Neuronal stem cell (in vitro differentiated cells): ENCODE results near the gene LMTK2.

Experiments used
- DNase-seq: peaks from one replicate; pipeline ENCODE4 v3.0.0-alpha.2; 2013; ENCODE audit warnings: low spot score
- H2AFZ ChIP-seq: one replicate; pipeline ENCODE4 v1.6.1; 2013; ENCODE audit warnings: mild to moderate bottlenecking, low read length, inconsistent platforms
- H2AK5ac ChIP-seq: 2 replicates; pipeline ENCODE4 v1.6.1; 2013; ENCODE audit warnings: low read depth, mild to moderate bottlenecking, inconsistent platforms, low read length, moderate library complexity, mixed read lengths
- H2BK120ac ChIP-seq: 2 replicates; pipeline ENCODE4 v1.6.1; 2013; ENCODE audit warnings: low read depth, mild to moderate bottlenecking, inconsistent platforms, low read length, moderate library complexity, mixed read lengths
- H2BK12ac ChIP-seq: one replicate; pipeline ENCODE4 v1.6.1; 2013; ENCODE audit warnings: low read length, inconsistent platforms
- H2BK15ac ChIP-seq: 2 replicates; pipeline ENCODE4 v1.6.1; 2013; ENCODE audit warnings: mild to moderate bottlenecking, low read length, inconsistent platforms, mixed read lengths
- H2BK5ac ChIP-seq: one replicate; pipeline ENCODE4 v1.6.1; 2013; ENCODE audit warnings: inconsistent platforms, mild to moderate bottlenecking, low read length, moderate library complexity
- H3K14ac ChIP-seq: one replicate; pipeline ENCODE4 v1.6.1; 2013; ENCODE audit warnings: low read length, inconsistent platforms
- H3K18ac ChIP-seq: 2 replicates; pipeline ENCODE4 v1.6.1; 2013; ENCODE audit warnings: low read length, inconsistent platforms
- H3K23ac ChIP-seq: 2 replicates; pipeline ENCODE4 v1.6.1; 2013; ENCODE audit warnings: low read depth, mild to moderate bottlenecking, mixed read lengths, low read length, inconsistent platforms; ENCODE audit not compliant: poor library complexity
- H3K27ac ChIP-seq: replicated peaks from 3 replicates; pipeline ENCODE4 v1.5.1; 2013; ENCODE audit warnings: low read length, inconsistent platforms
- H3K27me3 ChIP-seq, 3 experiments: 2 replicates each; pipeline ENCODE4 v1.6.1; 2013; ENCODE audit warnings: low read length in 3 of 3, mild to moderate bottlenecking in 2 of 3, inconsistent platforms in 1 of 3, low read depth in 1 of 3, mixed read lengths in 1 of 3, moderate library complexity in 1 of 3; ENCODE audit not compliant: control insufficient read depth in 3 of 3, insufficient read depth in 3 of 3
- H3K36me3 ChIP-seq, 2 donors: replicated peaks in 1 of 2; 2 replicates each; pipeline ENCODE4 v1.6.1; 2013; ENCODE audit warnings: low read length in 2 of 2; ENCODE audit not compliant: control insufficient read depth in 2 of 2, insufficient read depth in 2 of 2
- H3K4ac ChIP-seq: 2 replicates; pipeline ENCODE4 v1.6.1; 2013; ENCODE audit warnings: inconsistent platforms, mild to moderate bottlenecking, low read length, moderate library complexity
- H3K4me1 ChIP-seq, 2 donors: 1 replicate in 1 of 2; 2 replicates in 1 of 2; pipeline ENCODE4 v1.6.1; 2013; ENCODE audit warnings: low read length in 2 of 2, low read depth in 1 of 2; ENCODE audit not compliant: control insufficient read depth in 2 of 2, insufficient read depth in 1 of 2
- H3K4me2 ChIP-seq: one replicate; pipeline ENCODE4 v1.6.1; 2013; ENCODE audit warnings: mild to moderate bottlenecking, low read length, inconsistent platforms; ENCODE audit not compliant: insufficient read depth, poor library complexity, severe bottlenecking
- H3K4me3 ChIP-seq, 2 donors: 2 replicates each; pipeline ENCODE4 v1.5.1; 2013; ENCODE audit warnings: low read length in 2 of 2, mild to moderate bottlenecking in 2 of 2, inconsistent platforms in 1 of 2, moderate library complexity in 1 of 2
- H3K79me1 ChIP-seq: one replicate; pipeline ENCODE4 v1.6.1; 2013; ENCODE audit warnings: low read depth, mild to moderate bottlenecking, inconsistent platforms, low read length, moderate library complexity
- H3K9ac ChIP-seq: one replicate; pipeline ENCODE4 v1.6.1; 2013; ENCODE audit warnings: mild to moderate bottlenecking, low read depth, low read length, inconsistent platforms; ENCODE audit not compliant: poor library complexity
- H3K9me3 ChIP-seq, 2 donors: replicated peaks in 1 of 2; 2 replicates each; pipeline versions ENCODE3 to v1.6.1; 2013; ENCODE audit warnings: low read length in 2 of 2, mild to moderate bottlenecking in 2 of 2, inconsistent platforms in 1 of 2, low read depth in 1 of 2, mixed read lengths in 1 of 2, moderate library complexity in 1 of 2; ENCODE audit not compliant: control insufficient read depth in 2 of 2, insufficient read depth in 1 of 2
- H4K8ac ChIP-seq: one replicate; pipeline ENCODE4 v1.6.1; 2013; ENCODE audit warnings: low read depth, mild to moderate bottlenecking, inconsistent platforms, low read length, moderate library complexity
- H4K91ac ChIP-seq: one replicate; pipeline ENCODE4 v1.6.1; 2013; ENCODE audit warnings: low read length, low read depth, mild to moderate bottlenecking, inconsistent platforms; ENCODE audit not compliant: poor library complexity
- WGBS, 2 donors: extraction: QIAGEN DNeasy Blood & Tissue Kit; methylation state at CpG; one replicate each; pipeline ENCODE4 v1.1.7; 2013; ENCODE audit warnings: missing lambda C conversion rate in 2 of 2, mixed read lengths in 1 of 2; ENCODE audit not compliant: insufficient read length in 2 of 2, insufficient replicate concordance in 1 of 2; ENCODE audit errors: extremely low coverage in 2 of 2; 5-methylcytosine and 5-hydroxymethylcytosine counted together

Gene LMTK2

DNA sequence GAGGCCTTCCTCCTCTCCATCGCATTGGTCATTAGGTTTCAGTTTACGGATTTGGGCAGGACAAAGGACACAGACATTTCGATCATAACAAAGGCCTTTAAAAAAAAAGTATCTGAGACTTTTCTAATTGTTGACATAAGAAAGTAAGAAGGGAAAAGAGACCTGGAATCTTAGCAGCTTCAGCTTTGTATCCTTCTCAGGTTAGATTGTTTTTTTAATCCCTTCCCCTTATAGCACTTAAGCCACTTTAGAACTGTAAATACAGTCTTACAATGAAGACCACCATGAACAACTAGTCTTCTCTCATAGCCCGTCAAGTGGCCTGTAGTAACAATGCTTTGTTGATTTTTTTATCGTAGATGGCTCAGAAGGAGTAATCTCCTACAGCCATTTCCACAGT lies 45.2 kb downstream of the LMTK2 start:
- Histone ChIP-seq H3K4me2 (no peak overlapping the region), H3K4me3 (no peak overlapping the region), H4K91ac (no peak overlapping the region), H3K9me3 (peaks cover 0 to 12% of the 10 kb centered on the region in 2 donors), H2AFZ (no peak overlapping the region), H3K4me1 (peaks cover 0 to 3% of the 10 kb centered on the region in 2 donors), H3K36me3 (peaks cover 7 to 83% of the 10 kb centered on the region in 2 donors), H4K8ac (no peak overlapping the region), H2BK5ac (no peak overlapping the region), H2BK15ac (no peak overlapping the region), H3K27me3 (no peaks in the 10 kb centered on the region), H3K9ac (no peak overlapping the region), H3K18ac (no peak overlapping the region), H3K27ac (no peak overlapping the region), H3K79me1 (no peaks in the 10 kb centered on the region), H3K14ac (no peak overlapping the region), H2BK120ac (no peak overlapping the region), H2AK5ac (no peak overlapping the region), H3K23ac (no peak overlapping the region), H2BK12ac (no peak overlapping the region), H3K4ac (no peak overlapping the region)
- no peak for DNase-seq
- WGBS, 2 donors = no CpG with 5 or more reads among the region's 5 CpGs

- Histone ChIP-seq H3K4ac (no peak overlapping the region), H3K27ac (no peak overlapping the region), H2BK12ac (no peak overlapping the region), H3K36me3 (peaks cover 17 to 81% of the 10 kb centered on the region in 2 donors), H2AFZ (no peak overlapping the region), H2BK5ac (no peak overlapping the region), H3K4me2 (no peak overlapping the region), H3K14ac (no peak overlapping the region), H2BK120ac (no peak overlapping the region), H3K9me3 (peaks cover 2 to 10% of the 10 kb centered on the region in 2 donors), H3K18ac (no peak overlapping the region), H2AK5ac (no peak overlapping the region), H4K91ac (no peak overlapping the region), H3K27me3 (no peaks in the 10 kb centered on the region), H3K79me1 (no peaks in the 10 kb centered on the region), H3K9ac (no peak overlapping the region), H2BK15ac (no peak overlapping the region), H3K23ac (no peak overlapping the region), H3K4me1 (no peaks in the 10 kb centered on the region), H4K8ac (no peak overlapping the region), H3K4me3 (no peak overlapping the region)
- no CpG with 5 or more reads among the region's 5 CpGs for WGBS, 2 donors
- no peak for DNase-seq
These were observed 50.0 kb downstream of the LMTK2 start for GRCh38 chr7:98156700-98157099.

DNA sequence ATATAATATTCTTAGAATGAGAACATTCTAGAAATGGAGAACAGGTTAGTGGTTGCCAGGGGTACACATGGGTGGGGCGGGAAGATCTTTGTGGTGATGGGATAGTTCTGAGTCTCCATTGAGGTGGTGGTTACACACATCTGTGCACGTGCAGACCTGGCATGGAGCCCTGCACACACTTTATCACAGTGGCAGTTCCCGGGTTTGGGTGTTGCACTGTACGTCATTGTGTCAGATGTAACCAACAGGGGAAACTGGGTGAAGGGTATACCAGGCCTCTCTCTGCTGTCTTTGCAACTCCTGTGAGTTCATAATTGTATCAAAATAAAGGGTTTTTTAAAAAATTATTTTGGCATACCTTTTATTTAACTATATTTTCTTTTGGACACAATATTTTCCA lies 51.1 kb downstream of the LMTK2 start:
- Histone ChIP-seq H3K36me3 (peaks cover 17 to 71% of the 10 kb centered on the region in 2 donors), H2BK5ac (no peak overlapping the region), H3K23ac (no peak overlapping the region), H2BK12ac (no peak overlapping the region), H3K4me2 (no peak overlapping the region), H2BK15ac (no peak overlapping the region), H4K91ac (no peak overlapping the region), H2AK5ac (no peak overlapping the region), H3K27me3 (no peaks in the 10 kb centered on the region), H2AFZ (no peak overlapping the region), H3K27ac (no peak overlapping the region), H3K4me1 (no peaks in the 10 kb centered on the region), H3K4me3 (no peak overlapping the region), H2BK120ac (no peak overlapping the region), H3K14ac (no peak overlapping the region), H4K8ac (peak overlapping the region; percentile 82), H3K9me3 (peaks cover 2 to 10% of the 10 kb centered on the region in 2 donors), H3K4ac (no peak overlapping the region), H3K18ac (peak overlapping the region; percentile 48), H3K9ac (no peak overlapping the region), H3K79me1 (no peaks in the 10 kb centered on the region)
- DNase-seq = no peak
- no CpG with 5 or more reads among the region's 4 CpGs for WGBS, 2 donors

DNA sequence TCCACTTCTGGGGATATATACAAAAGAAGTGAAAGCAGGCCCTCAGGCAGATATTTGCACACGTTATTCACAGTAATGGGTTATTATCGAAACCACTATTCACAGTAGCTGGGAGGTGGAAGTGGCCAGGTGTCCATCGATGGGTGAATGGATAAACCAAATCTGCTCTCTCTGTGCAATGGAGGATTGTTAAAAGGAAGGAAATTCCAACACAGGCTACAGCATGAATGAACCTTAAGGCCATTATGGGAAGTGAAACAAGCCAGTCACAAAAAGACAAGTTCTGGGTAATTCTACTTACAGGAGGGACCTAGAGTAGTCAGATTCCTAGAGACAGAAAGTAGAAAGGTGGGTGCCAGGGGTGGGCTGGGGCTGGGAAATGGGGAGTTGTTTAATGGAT lies 56.1 kb downstream of the LMTK2 start:
- Histone ChIP-seq H3K27ac (no peak overlapping the region), H2BK12ac (no peak overlapping the region), H4K91ac (no peak overlapping the region)

More for the DNA sequence above, 56.1 kb downstream of the LMTK2 start:
- H3K18ac ChIP-seq = no peak overlapping the region
- H2BK120ac ChIP-seq = no peak overlapping the region
- DNase-seq = no peak
- no peaks in the 10 kb centered on the region for H3K27me3 ChIP-seq
- no peak overlapping the region for H2AK5ac ChIP-seq
- no peaks in the 10 kb centered on the region for H3K4me1 ChIP-seq
- H2BK15ac ChIP-seq = no peak overlapping the region
- H3K23ac ChIP-seq = no peak overlapping the region
- no peak overlapping the region for H3K14ac ChIP-seq
- no peak overlapping the region for H4K8ac ChIP-seq
- WGBS, 2 donors = no CpG with 5 or more reads among the region's 3 CpGs
- H3K4me2 ChIP-seq = no peak overlapping the region
- no peak overlapping the region for H3K9ac ChIP-seq
- H2AFZ ChIP-seq = no peak overlapping the region
- H3K79me1 ChIP-seq = peaks cover 4% of the 10 kb centered on the region
- H3K4ac ChIP-seq = no peak overlapping the region
- H2BK5ac ChIP-seq = no peak overlapping the region
- H3K36me3 ChIP-seq = peaks cover 6 to 24% of the 10 kb centered on the region in 2 donors
- peaks cover 2 to 3% of the 10 kb centered on the region in 2 donors for H3K9me3 ChIP-seq
- no peak overlapping the region for H3K4me3 ChIP-seq
